NK-92 treated with Interleukin-12 subunit alpha and Interleukin-12 subunit beta, amount 100 ng/mL, for 24 hours (cell line): ENCODE results near the gene SHROOM4.

Experiments used
- DNase-seq: peaks from one replicate; lab custom pipeline; 2025; lab: John Stamatoyannopoulos, UW

The SHROOM4 gene

DNA sequence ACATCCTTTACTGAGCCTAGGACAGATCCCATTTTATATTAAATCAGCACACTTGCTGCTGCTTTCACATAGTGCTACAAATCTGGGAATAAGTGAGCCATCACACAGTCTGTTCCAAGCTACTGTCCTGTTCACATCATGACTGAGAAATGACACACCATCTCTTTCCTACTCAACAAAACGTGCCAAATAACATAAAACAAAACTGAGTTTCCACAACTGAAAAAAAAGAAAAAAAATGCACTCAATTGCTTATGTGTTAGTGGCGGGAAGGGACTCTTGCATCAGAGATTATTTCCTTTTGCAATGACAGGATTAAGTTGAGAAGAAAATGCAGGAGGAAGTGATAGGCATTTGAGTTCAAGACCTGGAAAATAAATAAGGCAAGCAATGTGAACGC, 109.0 kb downstream of the SHROOM4 start:
- DNase-seq: no peak

DNA sequence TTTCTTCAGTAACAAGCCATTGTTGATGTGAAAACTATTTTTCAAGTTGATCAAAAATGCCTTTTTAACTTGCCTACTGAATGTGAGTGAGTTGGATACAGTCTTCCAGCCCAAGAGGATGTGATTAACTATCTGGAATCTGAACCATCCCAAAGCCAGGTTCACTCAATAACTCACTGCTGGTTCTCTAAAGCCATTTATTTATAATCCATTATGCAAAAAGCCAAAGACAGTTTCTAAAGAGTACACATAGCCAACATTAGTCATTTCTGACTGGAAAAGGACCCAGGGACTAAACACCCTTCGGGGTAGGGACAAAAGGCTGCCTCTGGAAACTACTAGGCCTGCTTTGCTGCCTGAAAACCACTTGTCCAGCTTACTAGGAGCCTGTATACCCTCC, 109.6 kb downstream of the SHROOM4 start:
- DNase-seq: no peak

DNA sequence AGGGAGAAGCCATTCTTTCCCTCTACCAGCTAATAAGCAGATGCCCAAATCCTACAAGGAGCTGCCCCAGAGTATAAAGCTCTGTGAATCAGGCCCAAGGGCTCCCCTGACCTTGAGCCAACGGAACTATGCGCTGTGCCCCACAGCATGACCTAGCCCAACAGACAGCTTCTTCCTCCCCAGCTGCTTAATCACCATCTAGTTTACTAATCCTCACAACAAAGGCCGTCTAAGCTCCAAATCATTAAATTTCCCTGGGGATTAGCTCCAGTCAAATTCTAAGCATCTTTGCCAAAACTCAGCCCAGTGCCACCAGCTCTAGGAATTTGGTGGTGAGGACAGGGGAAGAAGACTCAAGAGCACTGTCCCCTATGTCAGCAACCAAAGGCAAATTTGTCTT, 113.1 kb downstream of the SHROOM4 start:
- no peak for DNase-seq

GRCh38 chrX:50698944-50699343, 115.0 kb downstream of the SHROOM4 start:
- no peak for DNase-seq

GRCh38 chrX:50697691-50698090, 116.3 kb downstream of the SHROOM4 start:
- DNase-seq: no peak

DNA sequence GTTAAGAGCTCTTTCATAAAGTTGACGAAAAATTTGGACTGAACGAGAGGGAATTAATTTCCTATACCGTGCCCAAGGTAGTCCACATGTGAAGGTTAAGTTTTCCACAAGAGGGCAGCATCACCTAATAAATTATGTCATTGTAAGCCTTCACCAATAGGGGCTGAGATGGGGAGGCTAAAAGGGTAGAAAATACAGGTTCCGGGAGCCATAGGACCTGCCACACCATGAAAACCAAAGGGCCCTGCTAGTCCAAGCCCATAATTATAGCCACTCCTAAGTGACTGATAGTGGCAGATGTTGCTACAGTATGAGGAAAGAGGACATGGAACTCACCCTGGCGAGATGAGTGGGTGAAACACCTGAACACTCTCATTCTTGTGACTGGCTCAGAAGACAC, 122.2 kb downstream of the SHROOM4 start:
- DNase-seq: no peak

- DNase-seq: no peak
Measured at GRCh38 chrX:50684871-50685270, 129.1 kb downstream of the SHROOM4 start.

GRCh38 chrX:50680990-50681389, 133.0 kb downstream of the SHROOM4 start:
- DNase-seq: no peak

GRCh38 chrX:50677789-50678188, 136.2 kb downstream of the SHROOM4 start:
- no peak for DNase-seq

DNA sequence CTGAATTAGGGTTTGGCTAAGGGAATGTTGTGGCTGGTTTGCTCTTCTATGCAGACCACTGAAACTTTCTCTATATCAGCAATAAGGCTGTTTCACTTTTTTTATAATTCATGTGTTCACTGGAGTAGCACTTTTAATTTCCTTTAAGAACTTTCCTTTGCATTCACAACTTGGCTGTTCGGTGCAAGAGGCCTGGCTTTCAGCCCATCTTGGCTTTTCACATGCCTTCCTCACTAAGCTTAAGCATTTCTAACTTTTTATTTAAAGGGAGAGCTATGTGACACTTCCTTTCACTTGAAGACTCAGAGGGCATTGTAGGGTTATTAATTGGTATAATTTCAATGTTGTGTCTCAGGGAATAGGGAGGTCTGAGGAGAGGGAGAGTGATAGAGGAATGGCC, 142.3 kb downstream of the SHROOM4 start:
- no peak for DNase-seq

DNA sequence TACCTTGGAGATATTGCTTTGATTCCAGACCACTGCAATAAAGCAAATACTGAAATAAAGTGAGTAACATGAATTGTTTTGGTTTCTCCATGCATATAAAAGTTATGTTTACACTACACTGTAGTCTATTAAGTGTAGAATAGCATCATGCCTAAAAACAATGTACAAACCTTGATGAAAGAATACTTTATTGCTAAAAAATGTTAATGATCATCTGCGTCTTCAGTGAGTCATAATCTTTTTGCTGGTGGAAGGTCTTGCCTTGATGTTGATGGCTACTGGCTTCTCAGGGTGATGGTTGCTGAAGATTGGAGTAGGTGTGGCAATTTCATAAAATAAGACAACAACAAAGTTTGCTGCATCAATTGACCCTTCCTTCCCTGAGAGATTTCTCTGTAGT, 145.1 kb downstream of the SHROOM4 start:
- DNase-seq: no peak

- no peak for DNase-seq
Measured at GRCh38 chrX:50648156-50648555, 165.8 kb downstream of the SHROOM4 start.

DNA sequence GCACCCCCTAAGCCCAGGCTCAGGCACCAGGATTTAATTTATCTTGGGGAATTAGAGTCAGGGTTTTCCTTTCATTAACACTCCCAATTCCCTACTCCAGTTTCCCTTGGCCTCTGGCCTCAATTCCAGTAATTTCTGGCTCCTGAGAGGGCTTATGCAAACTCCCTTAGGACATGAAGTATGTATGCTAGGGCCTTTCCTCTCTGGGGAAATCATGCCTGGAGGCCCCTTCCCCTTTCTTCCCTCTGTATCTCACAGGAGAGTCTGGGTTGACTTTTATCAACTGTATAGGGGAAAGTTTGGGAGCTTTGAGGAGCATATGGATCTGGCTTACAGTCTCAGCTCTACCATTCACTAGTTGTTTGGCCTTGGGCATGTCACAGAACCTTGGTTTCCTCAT, 169.5 kb downstream of the SHROOM4 start:
- no peak for DNase-seq

DNA sequence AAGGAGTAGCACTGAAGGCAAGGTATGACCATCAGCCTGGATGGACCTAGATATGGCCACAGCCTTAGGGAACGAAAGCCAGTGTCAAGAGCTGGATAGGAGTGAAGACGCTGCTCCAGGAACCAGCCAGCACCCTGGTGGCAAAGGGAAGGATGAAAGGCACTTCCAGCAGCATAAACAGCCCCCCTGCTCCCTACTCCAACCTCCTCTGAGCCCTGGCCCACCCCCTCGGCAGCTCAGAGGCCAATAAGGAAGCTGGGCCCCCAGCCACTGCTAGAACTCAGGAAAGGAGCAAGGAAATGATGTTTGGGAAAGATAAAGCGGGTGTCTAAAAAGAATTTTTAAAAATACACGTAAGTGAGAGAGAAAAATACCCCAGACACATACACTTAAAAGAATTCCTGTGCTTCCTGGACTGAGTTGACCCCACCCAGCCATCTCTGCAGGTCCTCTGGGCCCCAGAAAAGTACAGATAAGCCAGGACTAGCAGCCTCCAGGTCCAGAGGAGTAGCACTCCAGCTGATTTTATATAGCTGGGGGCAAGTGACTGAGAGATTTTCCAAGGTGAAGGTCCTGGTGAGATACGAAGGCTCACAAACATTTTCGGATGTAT, 170.4 kb downstream of the SHROOM4 start:
- no peak for DNase-seq

GRCh38 chrX:50638123-50638522, 175.9 kb downstream of the SHROOM4 start:
- DNase-seq: no peak

DNA sequence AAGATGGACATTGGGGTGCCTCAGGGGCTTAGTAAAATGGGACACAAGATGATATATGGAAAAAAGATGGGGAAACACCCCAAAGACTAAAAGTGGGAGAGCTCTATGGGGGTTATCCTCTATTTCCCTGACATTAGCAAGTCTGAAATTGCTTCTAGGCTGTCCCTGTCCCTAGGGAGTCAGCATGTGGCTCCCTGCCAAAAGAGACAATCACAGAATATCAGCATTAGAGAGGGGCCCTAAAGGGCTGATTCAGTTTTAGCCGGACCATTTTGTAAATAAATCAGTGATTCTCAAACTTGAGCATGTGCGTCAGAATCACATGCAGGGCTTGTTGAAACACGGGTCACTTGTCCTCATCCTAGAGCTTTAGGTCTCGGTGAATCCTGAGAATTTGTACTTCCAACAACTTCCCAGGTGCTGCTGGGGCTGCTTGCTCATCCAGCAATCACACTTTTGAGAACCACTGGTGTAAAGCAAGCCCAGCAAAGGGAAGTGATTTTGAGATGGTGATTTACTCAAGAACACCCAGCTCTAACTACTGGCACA, 178.1 kb downstream of the SHROOM4 start:
- DNase-seq: no peak

- no peak for DNase-seq
Measured at GRCh38 chrX:50635162-50635561, 178.8 kb downstream of the SHROOM4 start.

- no peak for DNase-seq
Measured at GRCh38 chrX:50629774-50630173, 184.2 kb downstream of the SHROOM4 start.

GRCh38 chrX:50627696-50628095, 186.3 kb downstream of the SHROOM4 start:
- no peak for DNase-seq

DNA sequence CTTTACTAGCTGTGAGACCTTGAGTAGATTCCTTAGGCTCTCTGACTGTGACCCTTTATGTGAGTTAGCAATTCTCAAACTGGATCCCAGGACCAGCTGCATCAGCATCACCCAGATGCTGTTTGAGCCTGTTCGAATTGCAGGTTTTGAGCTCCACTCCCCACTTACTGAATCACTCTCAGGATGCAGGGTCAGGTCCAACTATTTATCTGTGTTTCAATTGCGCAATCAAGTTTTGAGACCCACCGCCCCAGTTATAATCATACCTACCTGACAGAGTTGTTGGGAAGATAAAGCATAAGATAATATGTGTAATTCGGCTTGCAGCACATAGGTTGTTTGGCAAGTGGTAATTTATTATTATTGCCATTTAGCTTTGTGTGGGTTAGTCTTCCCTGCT, 187.6 kb downstream of the SHROOM4 start:
- no peak for DNase-seq

DNA sequence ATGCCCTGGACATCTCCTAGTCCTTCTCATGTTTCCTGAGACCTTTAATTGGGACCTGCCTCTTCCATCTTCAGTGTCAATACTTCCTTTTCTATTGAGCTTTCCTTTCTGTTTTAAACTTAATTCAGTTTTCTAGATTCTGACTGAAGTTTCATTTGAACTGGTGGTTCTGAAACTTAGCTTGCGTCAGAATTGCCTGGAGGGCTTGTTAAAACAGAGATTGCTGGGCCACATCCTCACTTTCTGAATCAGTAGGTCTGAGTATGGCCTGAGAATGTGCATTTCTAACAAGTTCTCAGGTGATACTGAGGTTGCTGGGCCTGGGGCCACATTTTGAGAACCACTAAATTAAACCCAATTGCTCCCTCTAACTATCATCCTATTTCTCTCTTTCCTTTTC, 191.2 kb downstream of the SHROOM4 start:
- no peak for DNase-seq

DNA sequence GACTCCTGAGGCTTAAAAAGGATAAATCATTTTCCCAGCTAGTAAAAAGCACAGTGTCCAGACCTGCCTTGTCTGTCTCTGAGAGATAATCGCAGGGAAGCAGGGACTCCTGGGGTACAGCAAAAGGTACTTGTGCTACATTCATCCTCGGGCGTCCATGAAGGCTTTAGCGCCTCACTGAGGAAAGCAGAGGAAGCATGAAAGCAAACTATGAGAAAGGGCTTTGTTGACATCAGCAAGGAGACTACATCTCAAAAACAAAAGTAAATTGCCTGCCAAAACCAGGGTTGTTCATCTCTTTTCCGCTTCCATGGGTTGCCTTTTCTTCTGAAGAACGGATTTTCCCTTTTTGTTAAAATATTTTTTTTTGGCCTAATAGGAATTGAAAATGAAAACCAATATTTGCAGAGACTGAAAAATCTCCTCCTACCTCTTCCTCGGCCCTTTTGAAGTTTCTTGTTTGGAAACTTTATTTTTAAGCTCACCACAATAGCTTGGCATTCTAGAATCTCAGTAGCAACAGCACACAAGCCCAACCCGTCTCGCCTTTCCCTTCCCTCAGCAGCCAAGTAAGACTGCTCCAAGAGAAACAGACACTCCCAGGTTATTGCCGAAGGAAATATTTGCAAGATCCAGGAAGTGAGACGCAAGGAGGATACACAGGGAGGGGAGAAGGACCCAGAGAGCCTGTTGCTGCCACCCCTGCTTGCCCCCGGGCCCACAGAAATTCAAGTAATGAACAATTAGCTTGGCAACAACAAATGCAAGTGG, 195.0 kb downstream of the SHROOM4 start:
- no peak for DNase-seq

GRCh38 chrX:50617183-50617582, 196.8 kb downstream of the SHROOM4 start:
- DNase-seq: no peak
